Measurements from ENCODE around the gene YOD1. TPM values are rescaled to one million over a fixed set of nuclear protein-coding genes. Genes with fewer than 3 reads are reported as not detected.

Gene YOD1
- total RNA-seq, 1 donor = 16.0 TPM

DNA sequence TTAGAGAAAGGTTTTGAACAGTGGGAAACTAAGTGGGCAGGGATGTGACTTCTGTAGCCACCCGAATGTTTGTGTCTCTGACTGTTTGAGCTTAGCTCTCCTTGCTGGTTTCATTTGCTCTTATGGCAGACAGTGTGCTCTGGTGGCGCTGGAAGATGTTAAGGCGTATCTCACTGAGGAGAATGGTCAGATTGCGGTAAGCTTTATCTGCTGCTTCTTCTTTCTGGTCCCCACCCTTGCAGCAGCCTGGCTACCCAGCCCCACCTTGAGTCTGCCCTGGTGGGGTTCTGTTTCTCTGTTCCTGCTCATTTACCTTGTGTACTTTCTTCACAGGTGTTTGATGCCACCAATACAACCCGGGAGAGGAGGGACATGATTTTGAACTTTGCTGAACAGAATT is 12.0 kb upstream of the YOD1 start:
- TF ChIP-seq, protein P1, sequence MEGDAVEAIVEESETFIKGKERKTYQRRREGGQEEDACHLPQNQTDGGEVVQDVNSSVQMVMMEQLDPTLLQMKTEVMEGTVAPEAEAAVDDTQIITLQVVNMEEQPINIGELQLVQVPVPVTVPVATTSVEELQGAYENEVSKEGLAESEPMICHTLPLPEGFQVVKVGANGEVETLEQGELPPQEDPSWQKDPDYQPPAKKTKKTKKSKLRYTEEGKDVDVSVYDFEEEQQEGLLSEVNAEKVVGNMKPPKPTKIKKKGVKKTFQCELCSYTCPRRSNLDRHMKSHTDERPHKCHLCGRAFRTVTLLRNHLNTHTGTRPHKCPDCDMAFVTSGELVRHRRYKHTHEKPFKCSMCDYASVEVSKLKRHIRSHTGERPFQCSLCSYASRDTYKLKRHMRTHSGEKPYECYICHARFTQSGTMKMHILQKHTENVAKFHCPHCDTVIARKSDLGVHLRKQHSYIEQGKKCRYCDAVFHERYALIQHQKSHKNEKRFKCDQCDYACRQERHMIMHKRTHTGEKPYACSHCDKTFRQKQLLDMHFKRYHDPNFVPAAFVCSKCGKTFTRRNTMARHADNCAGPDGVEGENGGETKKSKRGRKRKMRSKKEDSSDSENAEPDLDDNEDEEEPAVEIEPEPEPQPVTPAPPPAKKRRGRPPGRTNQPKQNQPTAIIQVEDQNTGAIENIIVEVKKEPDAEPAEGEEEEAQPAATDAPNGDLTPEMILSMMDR (IDR thresholded peaks at IDR 0.05; ENCODE audit: insufficient read depth, low read depth, low read length) = no peak
- H3K4me3 ChIP-seq (ENCODE audit: low read depth, low read length) = no peak overlapping the region
- DNase-seq (ENCODE audit: low read depth) = no peak

DNA sequence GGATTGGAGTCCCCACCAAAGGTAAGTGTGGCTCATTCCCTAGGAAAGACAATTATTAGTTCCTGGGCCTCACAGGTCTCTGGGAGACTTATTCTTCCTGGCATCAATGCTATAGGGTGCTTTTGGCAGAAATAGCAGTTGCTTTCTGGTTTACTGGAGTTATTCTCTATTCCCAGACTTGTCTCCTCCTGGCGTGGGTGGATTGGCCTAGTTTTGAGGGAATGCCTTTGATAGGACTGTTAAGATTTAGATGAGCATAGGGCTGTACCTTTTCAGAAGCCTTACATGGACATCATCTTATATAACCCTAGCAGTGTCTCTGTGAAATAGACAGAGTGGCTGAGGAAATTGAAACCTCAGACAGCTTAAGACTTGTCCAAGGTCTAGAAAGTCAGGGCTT is 11.1 kb upstream of the YOD1 start:
- DNase-seq (ENCODE audit: low read depth) = no peak
- TF ChIP-seq, protein P1 (IDR thresholded peaks at IDR 0.05; ENCODE audit: insufficient read depth, low read depth, low read length) = no peak
- H3K4me3 ChIP-seq (ENCODE audit: low read depth, low read length) = no peak overlapping the region

DNA sequence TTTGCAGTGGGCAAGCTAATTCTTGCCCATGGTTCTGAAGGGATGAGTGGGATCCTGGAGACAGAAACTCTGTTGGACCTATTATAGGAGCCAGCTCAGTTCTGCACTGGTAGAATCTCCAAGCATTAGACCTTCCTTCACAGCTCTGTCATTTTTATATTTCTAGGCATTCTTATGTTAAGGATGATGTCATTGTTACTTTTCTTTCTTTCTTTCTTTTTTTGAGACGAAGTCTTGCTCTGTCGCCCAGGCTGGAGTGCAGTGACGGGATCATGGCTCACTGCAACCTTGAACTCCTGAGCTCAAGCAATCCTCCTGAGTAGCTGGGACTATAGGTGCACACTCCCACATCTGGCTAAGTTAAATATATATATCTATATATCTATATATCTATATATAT is 9.6 kb upstream of the YOD1 start:
- no peak overlapping the region for H3K4me3 ChIP-seq (ENCODE audit: low read depth, low read length)
- TF ChIP-seq, protein P1 (IDR thresholded peaks at IDR 0.05; ENCODE audit: insufficient read depth, low read depth, low read length) = no peak
- DNase-seq (ENCODE audit: low read depth) = no peak

DNA sequence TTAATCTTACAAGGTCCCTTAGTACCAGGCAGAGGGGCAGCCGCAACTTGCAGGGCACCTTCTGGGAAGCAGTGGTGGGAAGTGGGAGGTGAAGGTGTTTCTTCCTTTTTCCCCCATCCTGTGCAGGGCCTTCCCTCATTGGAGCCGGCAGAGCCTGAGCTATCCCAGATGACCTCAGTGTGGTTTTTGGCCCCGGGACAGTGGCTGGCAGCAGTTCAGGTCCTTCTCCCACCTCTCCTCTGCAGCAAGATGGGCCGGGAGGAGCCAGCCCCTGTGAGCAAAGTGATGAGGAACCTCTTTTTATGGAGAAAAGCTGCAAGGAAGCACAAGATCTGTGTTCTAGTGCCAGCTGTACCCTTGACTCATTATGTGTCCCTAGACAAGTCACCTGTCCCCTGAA is 8.9 kb upstream of the YOD1 start:
- no peak overlapping the region for H3K4me3 ChIP-seq (ENCODE audit: low read depth, low read length)
- TF ChIP-seq, protein P1 (IDR thresholded peaks at IDR 0.05; ENCODE audit: insufficient read depth, low read depth, low read length) = no peak
- DNase-seq (ENCODE audit: low read depth) = no peak

DNA sequence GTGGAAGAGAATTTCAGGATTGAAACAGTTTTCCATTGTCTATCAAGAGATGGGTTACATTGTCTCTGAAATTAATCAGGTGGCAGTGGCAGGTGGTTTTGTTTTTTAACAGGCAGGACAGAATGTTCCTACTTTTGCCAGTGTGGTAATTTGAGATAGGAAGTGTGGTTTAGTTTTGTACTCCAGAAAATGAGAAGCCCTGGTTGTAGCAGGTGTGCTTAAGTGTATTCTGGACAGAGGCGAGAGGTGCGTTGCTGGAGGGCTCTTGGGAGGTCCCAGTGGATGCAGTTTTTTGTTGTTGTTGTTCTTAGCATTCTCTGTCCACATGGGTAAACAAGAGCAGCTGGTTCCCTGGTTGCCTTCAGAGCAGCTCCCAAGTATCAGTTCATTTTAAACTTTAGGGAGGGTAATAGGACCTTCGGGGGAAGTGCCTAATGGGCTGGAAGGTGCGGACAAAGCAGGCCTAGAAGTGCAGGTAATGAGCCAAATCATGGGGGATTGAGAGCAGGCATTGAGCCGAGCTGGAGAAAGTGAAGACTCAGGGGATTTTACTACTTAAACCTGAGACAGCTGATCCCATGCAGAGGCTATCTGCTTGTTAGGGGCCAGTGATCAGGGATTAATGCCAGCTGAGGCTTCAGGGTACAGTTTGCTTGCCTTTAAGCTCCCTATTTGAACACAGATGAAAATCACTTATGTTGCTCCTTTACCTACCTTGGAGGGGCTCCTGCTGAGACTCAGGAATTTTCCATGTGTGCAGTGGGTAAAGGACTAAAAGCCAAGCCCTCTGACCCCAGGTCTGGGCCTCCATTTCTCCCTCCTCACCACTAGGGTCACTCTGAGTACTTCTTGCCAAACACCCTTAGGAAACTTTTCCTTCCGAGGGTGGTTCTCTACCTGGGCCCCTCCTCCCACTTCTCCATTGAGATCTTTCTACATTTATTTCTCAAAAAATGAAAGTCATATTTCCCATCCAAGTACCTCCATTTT is 8.2 kb upstream of the YOD1 start:
- TF ChIP-seq, protein P1 (IDR thresholded peaks at IDR 0.05; ENCODE audit: insufficient read depth, low read depth, low read length) = no peak
- no peak for DNase-seq (ENCODE audit: low read depth)
- H3K4me3 ChIP-seq (ENCODE audit: low read depth, low read length) = no peak overlapping the region

DNA sequence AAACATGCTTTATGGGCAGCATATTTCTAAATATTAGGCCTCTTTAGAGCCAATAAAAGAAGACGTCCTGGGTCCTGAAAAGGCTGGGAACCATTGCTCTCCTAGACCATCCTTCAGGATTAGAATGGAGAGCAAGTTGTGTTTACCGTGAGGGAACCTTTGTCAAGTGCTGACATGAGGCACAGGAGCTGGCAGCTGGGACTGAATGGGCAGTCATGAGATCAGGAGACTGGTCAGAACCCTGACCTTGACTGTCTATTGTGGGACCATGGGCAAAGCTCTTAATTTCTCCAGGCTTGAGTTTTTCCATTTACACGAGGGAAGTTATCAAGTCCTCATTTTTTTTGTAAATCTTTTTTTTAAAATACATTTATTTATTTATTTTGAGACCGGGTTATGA is 7.2 kb upstream of the YOD1 start:
- TF ChIP-seq, protein P1 (IDR thresholded peaks at IDR 0.05; ENCODE audit: insufficient read depth, low read depth, low read length) = no peak
- no peak overlapping the region for H3K4me3 ChIP-seq (ENCODE audit: low read depth, low read length)
- DNase-seq (ENCODE audit: low read depth) = no peak
